Ascending aorta (tissue), 2 donors: ENCODE measurements around the gene ITCH. TPM values are rescaled to one million over a fixed set of nuclear protein-coding genes. Genes with fewer than 3 reads are reported as not detected.

ENCODE experiments used
- DNase-seq, 2 donors: peaks; one replicate each; pipeline ENCODE4 v3.0.0-alpha.2; 2019; ENCODE audit warnings: low spot score in 2 of 2
- H3K27ac ChIP-seq, 2 donors: fragments of 200-600 bp; sonication (generic); one replicate each; pipeline ENCODE4 v1.5.1; 2016 to 2017; ENCODE audit warnings: mild to moderate bottlenecking in 1 of 2
- H3K27me3 ChIP-seq: fragments of 200-600 bp; sonication (generic); one replicate; pipeline ENCODE4 v1.5.1; 2017
- H3K36me3 ChIP-seq, 2 donors: fragments of 200-600 bp; sonication (generic); one replicate each; pipeline ENCODE4 v1.5.1; 2016
- H3K4me1 ChIP-seq, 2 donors: fragments of 200-600 bp; sonication (generic); one replicate each; pipeline ENCODE4 v1.5.1; 2016 to 2017; ENCODE audit warnings: mild to moderate bottlenecking in 1 of 2
- H3K4me3 ChIP-seq, 2 donors: fragments of 200-600 bp; sonication (generic); one replicate each; pipeline ENCODE4 v1.5.1; 2016 to 2017; ENCODE audit warnings: mild to moderate bottlenecking in 1 of 2
- H3K9me3 ChIP-seq, 2 donors: fragments of 200-600 bp; sonication (generic); one replicate each; pipeline ENCODE4 v1.5.1; 2016
- CTCF ChIP-seq, 3 experiments: fragments of 200-600 bp in 2 of 3; fragments of 450-650 bp in 1 of 3; sonication (generic) in 2 of 3; IDR thresholded peaks; one replicate each; pipeline ENCODE4 v1.5.1; 2016 to 2019; ENCODE audit warnings: antibody characterized with exemption in 3 of 3, mild to moderate bottlenecking in 1 of 3, moderate library complexity in 1 of 3
- intact Hi-C: fragments of 100-400 bp; cut with DNase I; formaldehyde crosslinking; loops from one replicate; pipeline ENCODE4 v1.15.1; 2023
- total RNA-seq: library from RNA; depleted of rRNA; stranded (reverse); fragments of >200 nt; gene quantifications from one replicate; pipeline ENCODE4 v1.1.0, GENCODE V29; 2016

ITCH gene
- total RNA-seq, 1 donor from 2014 or later: 42.8 TPM

GRCh38 chr20:34539756-34540155 lies 176.7 kb downstream of the ITCH start:
- Histone ChIP-seq H3K9me3 (no peaks in the 10 kb centered on the region), H3K4me1 (no peaks in the 10 kb centered on the region), H3K36me3 (peaks cover 61 to 68% of the 10 kb centered on the region in 2 donors), H3K4me3 (no peak overlapping the region), H3K27me3 (no peaks in the 10 kb centered on the region), H3K27ac (no peak overlapping the region)
- intact Hi-C loops: no loop called here
- no peak for DNase-seq
- TF ChIP-seq CTCF (IDR thresholded peaks at IDR 0.05): no peak

DNA sequence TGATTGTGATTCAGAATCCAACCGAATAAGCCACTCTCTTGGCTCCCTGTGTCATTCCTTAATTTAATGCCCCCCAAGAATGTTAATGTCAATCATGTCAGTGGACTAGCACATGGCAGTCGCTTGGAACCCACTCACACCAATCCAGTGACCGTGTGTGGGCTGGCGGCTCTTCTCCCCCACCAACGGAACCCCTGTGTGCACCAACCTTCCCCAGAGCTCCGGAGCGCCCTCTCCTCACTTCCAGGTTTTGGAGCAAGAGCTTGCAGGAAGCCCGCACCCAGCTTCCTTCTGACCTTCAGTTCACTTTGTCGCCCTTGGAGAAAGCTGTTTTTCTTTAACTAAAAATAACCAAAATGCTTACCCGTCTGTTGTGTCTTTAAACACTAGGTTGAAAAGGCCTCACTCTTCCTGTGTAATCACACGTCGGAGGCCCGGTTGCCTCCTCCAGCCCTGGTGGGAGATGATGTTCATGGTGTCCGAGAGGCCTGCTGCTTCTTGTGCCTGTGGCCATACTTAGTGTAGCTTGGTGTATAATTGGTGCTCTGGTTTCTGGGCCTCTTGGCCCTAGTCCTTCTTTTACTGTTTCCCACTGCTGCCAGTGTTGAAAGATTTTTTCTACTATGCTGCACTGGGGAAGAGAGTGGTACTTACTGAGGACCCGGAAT lies 177.7 kb downstream of the ITCH start:
- Histone ChIP-seq H3K4me1 (no peaks in the 10 kb centered on the region), H3K27me3 (no peaks in the 10 kb centered on the region), H3K4me3 (no peak overlapping the region), H3K27ac (no peak overlapping the region), H3K9me3 (no peaks in the 10 kb centered on the region), H3K36me3 (peaks cover 51 to 58% of the 10 kb centered on the region in 2 donors)
- intact Hi-C loops: no loop called here
- DNase-seq: no peak
- no peak for TF ChIP-seq CTCF (IDR thresholded peaks at IDR 0.05)

GRCh38 chr20:34541264-34541901 lies 178.3 kb downstream of the ITCH start:
- TF ChIP-seq CTCF (IDR thresholded peaks at IDR 0.05): no peak
- intact Hi-C loops: no loop called here
- DNase-seq: no peak

DNA sequence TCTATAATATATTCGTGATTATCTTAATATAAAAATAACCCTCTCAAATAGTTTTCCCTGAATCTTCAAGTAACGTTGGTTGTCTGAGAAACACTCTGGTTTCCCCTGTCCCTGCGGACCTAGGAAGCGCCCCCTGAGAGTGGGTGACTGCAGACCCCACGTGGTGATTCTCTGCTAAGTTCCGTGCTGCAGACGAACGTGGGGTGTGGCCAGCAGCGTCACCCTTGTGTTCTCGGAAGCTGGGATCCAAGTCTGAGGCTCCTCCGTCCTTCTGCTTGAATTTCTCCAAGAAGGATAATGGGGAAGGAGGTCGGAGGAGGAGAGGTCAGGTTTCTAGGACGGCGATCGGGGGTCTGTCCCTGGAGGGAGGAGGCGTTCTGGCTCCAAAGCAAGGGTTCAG lies 178.8 kb downstream of the ITCH start:
- TF ChIP-seq CTCF (IDR thresholded peaks at IDR 0.05): no peak
- no peak overlapping the region for H3K27ac ChIP-seq
- no peak overlapping the region for H3K4me3 ChIP-seq
- no peaks in the 10 kb centered on the region for H3K9me3 ChIP-seq
- no peaks in the 10 kb centered on the region for H3K4me1 ChIP-seq
- no peaks in the 10 kb centered on the region for H3K27me3 ChIP-seq
- no peak for DNase-seq
- peaks cover 39 to 46% of the 10 kb centered on the region in 2 donors for H3K36me3 ChIP-seq
- intact Hi-C loops: no loop called here

More at GRCh38 chr20:34541264-34541901, 178.3 kb downstream of the ITCH start:
- H3K36me3 ChIP-seq: peaks cover 44 to 52% of the 10 kb centered on the region in 2 donors
- no peaks in the 10 kb centered on the region for H3K27me3 ChIP-seq
- no peak overlapping the region for H3K4me3 ChIP-seq
- no peaks in the 10 kb centered on the region for H3K9me3 ChIP-seq
- no peak overlapping the region for H3K27ac ChIP-seq
- no peaks in the 10 kb centered on the region for H3K4me1 ChIP-seq

- Histone ChIP-seq H3K27me3 (no peaks in the 10 kb centered on the region), H3K36me3 (peaks cover 34 to 41% of the 10 kb centered on the region in 2 donors), H3K4me1 (no peaks in the 10 kb centered on the region), H3K9me3 (no peaks in the 10 kb centered on the region), H3K27ac (no peak overlapping the region), H3K4me3 (no peak overlapping the region)
- no peak for TF ChIP-seq CTCF (IDR thresholded peaks at IDR 0.05)
- no peak for DNase-seq
- intact Hi-C loops: no loop called here
These were observed 179.4 kb downstream of the ITCH start for GRCh38 chr20:34542439-34542838.
